NOMO-1 treated with dmso at 0.1 percent for 144 hours (cell line): ENCODE measurements around the gene PACS1.
A peak's percentile ranks its signal among the peaks of the same experiment; 100 is the strongest.
"Not testable (repeated sequence)": the region's sequence is repeated elsewhere in the genome, so short reads cannot be mapped to it uniquely, and the experiment has no call there.

ENCODE experiments used
- DNase-seq: peaks from one replicate; lab custom pipeline; 2025; ENCODE audit not compliant: unreplicated experiment; lab: John Stamatoyannopoulos, UW

The PACS1 gene

GRCh38 chr11:66069715-66070603 lies at the start of gene PACS1:
Gene PACS1, plus strand, starts transcription at chr11:66070272. Its CDS starts 215 bp downstream, at chr11:66070487.
- peak; percentile 32 for DNase-seq

- DNase-seq, result peak; percentile 68
These were observed 49.3 kb upstream of the PACS1 start for GRCh38 chr11:66020618-66021357.

DNA sequence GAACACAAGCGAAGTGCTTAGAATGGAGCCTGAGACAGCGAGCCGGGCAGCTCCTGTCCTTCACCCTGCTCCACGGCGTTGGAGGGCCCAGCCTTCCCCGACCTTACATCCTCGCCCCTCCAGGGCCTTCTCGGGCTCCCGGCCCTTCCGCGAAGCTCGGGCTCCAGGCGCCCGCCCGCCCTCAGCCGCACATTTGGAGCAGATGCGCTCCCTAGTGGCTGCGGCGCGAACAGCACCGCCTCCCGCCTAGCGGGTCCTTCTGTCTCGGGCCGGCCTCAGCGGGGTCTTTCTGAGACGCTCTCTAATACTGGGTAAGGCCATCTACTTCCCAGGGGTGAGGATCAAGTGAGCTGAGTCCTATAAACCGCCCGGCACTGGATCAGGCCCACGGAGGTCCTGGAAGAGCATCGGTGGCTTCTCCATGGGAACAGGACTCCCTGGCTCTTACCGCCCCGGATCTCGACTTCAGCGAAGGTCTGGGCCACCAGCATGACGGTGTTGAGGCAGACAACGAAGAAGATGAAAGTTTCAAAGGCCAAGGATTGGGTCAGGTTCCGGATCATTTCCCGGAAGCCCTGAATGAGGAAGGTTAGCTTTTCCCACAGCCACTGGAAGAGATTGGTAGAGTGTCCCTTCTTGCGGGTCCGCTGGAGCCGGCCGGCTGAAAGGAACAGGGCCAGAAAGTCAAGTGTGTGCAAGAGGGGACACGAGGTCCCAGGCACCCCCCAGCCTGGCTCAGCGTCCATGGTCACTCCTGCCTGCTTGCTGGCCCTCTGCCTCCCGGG lies 47.5 kb upstream of the PACS1 start:
- DNase-seq, result peak; percentile 41

GRCh38 chr11:66023186-66023440 lies 47.0 kb upstream of the PACS1 start:
- not testable (repeated sequence) for DNase-seq

- no peak for DNase-seq
These were observed 44.0 kb upstream of the PACS1 start, which contains the start of gene CATSPER1 for GRCh38 chr11:66026017-66026529. Gene CATSPER1, minus strand, starts transcription at chr11:66026479. Its CDS starts 100 bp downstream, at chr11:66026379.

- no peak for DNase-seq
These were observed 36.9 kb upstream of the PACS1 start for GRCh38 chr11:66032957-66033735.

DNA sequence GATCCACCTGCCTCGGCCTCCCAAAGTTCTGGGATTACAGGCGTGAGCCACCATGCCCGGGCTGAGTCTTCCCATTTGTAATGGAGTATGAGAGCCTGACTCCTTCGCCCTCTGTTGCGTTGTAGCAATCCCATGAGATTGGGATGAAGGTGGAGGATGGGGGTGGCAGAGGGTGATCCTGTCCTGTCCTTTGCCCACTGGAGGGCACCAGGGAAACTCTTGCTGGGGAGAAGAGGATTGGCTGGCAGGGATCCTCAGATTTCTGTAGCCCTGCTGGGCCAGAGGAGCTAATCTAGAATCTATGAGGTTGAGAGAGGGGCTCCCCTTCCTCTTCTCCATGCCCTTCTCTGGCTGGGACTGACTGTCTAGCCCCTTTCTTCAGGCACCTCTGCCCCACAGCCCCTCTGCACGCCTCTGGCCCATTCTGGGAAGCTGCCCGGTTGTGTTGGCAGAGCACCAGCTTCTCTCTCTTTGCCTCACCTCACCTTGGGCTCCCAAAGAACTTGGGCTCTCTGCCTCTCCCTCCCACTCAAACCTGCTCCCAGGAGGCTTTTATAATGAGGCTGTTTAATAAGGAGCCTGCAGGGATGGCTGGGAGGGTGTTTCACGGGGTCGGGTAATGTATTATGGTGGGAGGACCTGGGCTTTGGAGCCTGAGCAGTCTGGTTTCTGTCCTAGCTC lies 34.3 kb upstream of the PACS1 start:
- no peak for DNase-seq

GRCh38 chr11:66036334-66036710 lies 33.8 kb upstream of the PACS1 start:
- no peak for DNase-seq

- no peak for DNase-seq
These were observed 32.7 kb upstream of the PACS1 start for GRCh38 chr11:66037327-66037726.

GRCh38 chr11:66039765-66040164 lies 30.3 kb upstream of the PACS1 start:
- DNase-seq, result no peak

GRCh38 chr11:66042227-66042995 lies 27.7 kb upstream of the PACS1 start:
- DNase-seq, result no peak

DNA sequence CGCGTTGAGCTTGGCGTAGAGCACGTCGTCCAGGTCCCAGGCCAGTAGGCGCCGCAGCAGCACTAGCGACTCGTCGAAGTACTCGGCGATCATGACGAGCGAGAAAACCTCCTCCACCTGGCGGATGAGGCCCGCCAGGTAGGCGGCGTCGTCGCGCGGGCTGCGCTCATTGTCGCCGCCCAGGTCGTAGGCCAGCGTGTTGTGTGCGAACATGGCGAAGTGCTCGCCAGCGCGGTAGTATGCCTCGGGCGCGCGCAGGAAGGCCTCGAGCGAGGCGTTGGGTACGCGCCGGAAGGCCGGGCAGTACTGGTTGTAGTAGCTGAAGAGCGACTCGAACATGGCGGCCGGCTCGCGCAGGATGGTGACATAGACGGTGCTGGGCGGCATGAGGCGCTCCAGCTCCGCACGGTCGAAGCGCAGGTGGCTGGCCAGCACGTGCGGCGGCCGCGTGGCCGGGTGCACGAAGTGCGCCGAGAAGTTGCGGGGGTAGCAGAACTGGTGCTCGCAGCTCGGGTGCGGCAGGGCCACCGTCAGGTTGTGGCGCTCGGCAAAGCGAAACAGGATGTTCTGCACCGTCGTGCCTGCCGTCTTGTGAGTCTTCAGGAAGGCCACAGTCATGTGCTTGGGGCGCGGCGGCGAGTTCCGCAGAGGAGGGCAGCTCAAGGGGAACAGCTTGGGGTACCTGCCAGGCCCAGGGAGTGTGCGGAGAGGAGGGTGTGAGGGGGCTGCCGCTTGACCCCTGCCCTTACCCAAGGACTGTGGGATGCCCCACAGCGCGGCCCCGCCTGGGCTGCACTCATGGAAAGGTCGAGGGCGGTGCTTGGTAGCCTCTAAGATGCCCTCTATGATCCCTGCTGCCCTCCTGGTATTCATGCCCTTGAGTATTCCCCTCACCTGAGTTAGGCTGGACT lies 26.8 kb upstream of the PACS1 start:
- no peak for DNase-seq

GRCh38 chr11:66044757-66045156 lies 25.3 kb upstream of the PACS1 start:
- DNase-seq, result no peak

- peak; percentile 22 for DNase-seq
These were observed 24.9 kb upstream of the PACS1 start for GRCh38 chr11:66045177-66045639.

DNA sequence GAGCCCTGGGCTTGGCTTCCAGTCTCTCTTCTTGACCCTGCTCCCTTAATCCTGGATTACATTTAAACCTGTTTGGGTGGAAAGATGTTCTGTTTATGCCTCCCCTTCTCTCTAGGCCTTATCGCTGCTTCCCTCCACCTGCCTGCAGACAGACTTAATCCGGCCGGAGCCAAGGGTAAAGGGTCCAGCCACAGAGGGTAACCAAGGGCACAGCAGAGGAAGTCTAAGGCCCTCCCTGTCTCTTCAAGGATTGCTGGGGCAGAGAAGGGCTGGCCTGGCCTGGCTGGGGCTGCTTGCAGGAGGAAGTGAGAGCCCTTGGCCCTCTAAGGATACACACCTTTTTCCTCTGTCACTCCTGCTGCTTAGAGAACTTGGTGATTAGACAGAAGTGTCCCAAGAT lies 23.2 kb upstream of the PACS1 start:
- no peak for DNase-seq

DNA sequence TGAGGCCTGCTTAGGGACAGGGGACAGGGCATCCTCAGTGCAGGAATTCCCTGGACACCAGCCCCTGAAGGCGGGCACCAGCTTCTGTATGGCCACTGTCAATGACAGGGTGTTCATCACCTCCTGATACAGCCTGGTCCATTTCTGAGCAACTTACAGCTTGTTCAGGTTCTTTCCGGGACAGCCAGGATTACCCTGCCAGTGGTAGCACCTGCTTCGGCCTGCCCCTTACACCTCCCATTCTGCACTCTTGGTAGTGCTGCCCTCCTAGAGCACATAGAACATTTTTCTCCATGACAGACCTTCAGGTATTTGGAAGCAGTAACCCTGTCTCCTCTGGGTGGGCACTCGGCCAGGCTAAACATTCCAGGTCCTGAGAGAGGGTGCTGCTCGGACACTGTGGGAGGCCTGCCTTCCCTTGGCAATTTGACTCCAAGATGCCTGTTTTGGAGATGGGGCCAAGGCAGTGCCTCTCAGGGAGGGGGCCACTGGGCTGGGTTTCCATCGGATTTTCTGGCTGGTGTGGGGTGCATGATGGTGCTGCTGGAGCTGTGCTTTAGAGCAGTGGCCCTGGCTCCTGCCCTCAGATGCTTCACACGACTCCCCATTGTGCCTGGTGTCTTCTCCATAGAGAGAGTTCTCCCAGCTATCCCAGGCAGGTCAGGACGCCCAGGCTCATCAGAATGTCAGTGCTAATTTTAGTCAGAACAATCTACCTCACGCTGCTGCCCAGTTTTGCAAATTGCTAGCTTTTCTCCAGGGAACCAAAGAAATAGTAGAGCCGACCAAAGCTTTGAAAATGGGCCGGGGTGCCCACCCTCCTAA lies 22.3 kb upstream of the PACS1 start:
- no peak for DNase-seq
